ENCODE data around the gene ZC3H4.
A peak's percentile ranks its signal among the peaks of the same experiment; 100 is the strongest.

Gene ZC3H4

DNA sequence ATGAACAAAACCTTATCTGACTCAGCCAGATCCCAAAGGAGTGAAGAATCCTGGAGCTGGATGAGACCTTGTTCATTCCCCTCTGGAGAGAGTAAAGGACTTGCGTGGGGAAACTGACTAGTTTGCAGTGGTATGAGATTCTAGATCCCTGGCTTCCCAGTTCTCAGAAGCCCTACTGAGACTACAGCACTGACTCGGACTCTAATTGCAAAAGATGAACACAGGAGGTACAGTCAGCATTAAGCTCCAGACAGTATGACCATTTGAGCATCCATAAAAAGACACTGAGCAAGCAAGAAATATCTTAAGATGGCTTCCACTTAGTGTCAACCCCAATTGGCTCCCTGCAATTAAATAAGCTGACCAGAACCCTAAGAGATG, 6.8 kb downstream of the ZC3H4 start:
- Histone ChIP-seq H3K4ac (ENCODE audit: low read depth, low read length) (peak overlapping the region; percentile 17), H3K27me3 (ENCODE audit: insufficient read depth, low read length) (no peaks in the 10 kb centered on the region)
- no CpG with 5 or more reads among the region's 2 CpGs for WGBS (ENCODE audit: extremely low coverage, insufficient coverage, insufficient read length)

DNA sequence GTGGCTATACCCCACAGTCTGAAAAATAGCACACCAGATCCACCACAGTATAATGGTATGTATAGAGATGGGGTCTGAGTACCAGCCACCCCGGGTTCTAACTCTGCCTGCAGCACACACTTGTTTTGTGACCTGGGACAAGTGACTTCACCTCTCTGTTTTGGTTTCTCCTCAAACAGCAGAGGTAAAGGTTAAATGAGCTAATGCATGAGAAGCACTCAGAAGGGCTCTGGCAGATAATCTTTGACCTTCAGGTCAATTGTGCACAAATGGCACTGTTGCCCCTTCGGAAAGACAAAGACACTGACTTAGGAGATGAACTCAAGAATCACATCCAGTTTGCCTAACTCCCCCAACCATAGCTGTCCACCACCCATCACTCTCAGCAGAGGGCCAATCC, 7.7 kb downstream of the ZC3H4 start:
- WGBS (ENCODE audit: extremely low coverage, insufficient coverage, insufficient read length) = no CpG with 5 or more reads among the region's 2 CpGs

More for the DNA sequence above, 6.8 kb downstream of the ZC3H4 start:
- Histone ChIP-seq H3K18ac (ENCODE audit: low read length) (no peak overlapping the region), H2AFZ (ENCODE audit: insufficient read depth, low read length, poor library complexity) (no peak overlapping the region), H3K79me1 (ENCODE audit: low read length) (peaks cover 11% of the 10 kb centered on the region), H3K36me3 (ENCODE audit: control insufficient read depth in 1 of 2, insufficient read depth in 2 of 2, low read length in 2 of 2) (peaks cover 11 to 12% of the 10 kb centered on the region in 2 experiments), H3K9me3 (ENCODE audit: insufficient read depth, low read depth, low read length) (no peaks in the 10 kb centered on the region), H2BK120ac (ENCODE audit: insufficient read depth, low read length, poor library complexity) (no peak overlapping the region), H3K4me3 (ENCODE audit: low read depth, low read length) (no peak overlapping the region), H3K4me1 (ENCODE audit: control insufficient read depth in 1 of 2, insufficient read depth in 2 of 2, low read length in 2 of 2) (peaks cover 9 to 10% of the 10 kb centered on the region in 2 experiments), H3K27ac (ENCODE audit: low read depth, low read length) (no peak overlapping the region), H2BK12ac (ENCODE audit: low read length) (no peak overlapping the region), H2BK5ac (ENCODE audit: low read depth, low read length, poor library complexity) (no peak overlapping the region), H2AK5ac (ENCODE audit: low read length) (no peak overlapping the region), H3K14ac (ENCODE audit: low read length) (no peak overlapping the region), H3K4me2 (ENCODE audit: low read length) (no peak overlapping the region), H4K91ac (ENCODE audit: low read depth, low read length) (no peak overlapping the region), H3K9ac (ENCODE audit: low read length) (no peak overlapping the region), H4K8ac (ENCODE audit: low read depth, low read length) (no peak overlapping the region), H3K79me2 (ENCODE audit: control insufficient read depth, insufficient read depth, low read length, poor library complexity) (peaks cover 11% of the 10 kb centered on the region), H3K23ac (ENCODE audit: low read length) (no peak overlapping the region), H4K12ac (ENCODE audit: low read depth, low read length) (no peak overlapping the region)
- DNase-seq = no peak

DNA sequence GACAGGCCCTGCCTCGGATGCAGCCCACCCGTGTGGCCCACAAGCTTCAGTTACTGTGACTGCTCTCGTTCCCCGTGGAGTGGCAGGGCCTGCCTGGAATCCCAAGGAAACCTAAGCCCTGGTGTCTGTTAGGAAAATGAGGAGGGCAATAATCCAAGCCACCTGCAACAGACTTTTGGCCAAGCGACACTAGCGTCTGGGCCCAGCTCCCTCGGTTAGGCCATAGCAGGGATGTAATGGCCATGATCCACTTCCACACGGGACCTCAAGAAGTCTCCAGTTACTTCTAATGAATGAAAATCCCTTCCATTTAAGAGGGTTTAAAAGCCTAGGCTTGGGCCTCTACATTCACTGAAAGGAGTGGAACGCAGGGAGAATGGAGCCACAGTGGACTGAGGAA, 8.9 kb downstream of the ZC3H4 start:
- H3K4me2 ChIP-seq (ENCODE audit: low read length) = no peak overlapping the region
- H3K4me3 ChIP-seq (ENCODE audit: low read depth, low read length) = no peak overlapping the region
- H3K4ac ChIP-seq (ENCODE audit: low read depth, low read length) = no peak overlapping the region
- H3K18ac ChIP-seq (ENCODE audit: low read length) = no peak overlapping the region
- H2BK12ac ChIP-seq (ENCODE audit: low read length) = no peak overlapping the region
- no peak overlapping the region for H2BK5ac ChIP-seq (ENCODE audit: low read depth, low read length, poor library complexity)
- peaks cover 13% of the 10 kb centered on the region in 2 experiments for H3K36me3 ChIP-seq (ENCODE audit: control insufficient read depth in 1 of 2, insufficient read depth in 2 of 2, low read length in 2 of 2)
- no peak overlapping the region for H4K8ac ChIP-seq (ENCODE audit: low read depth, low read length)
- WGBS (ENCODE audit: extremely low coverage, insufficient coverage, insufficient read length) = no CpG with 5 or more reads among the region's 9 CpGs
- no peak for DNase-seq
- H3K4me1 ChIP-seq (ENCODE audit: control insufficient read depth in 1 of 2, insufficient read depth in 2 of 2, low read length in 2 of 2) = peaks cover 9 to 10% of the 10 kb centered on the region in 2 experiments
- no peaks in the 10 kb centered on the region for H3K9me3 ChIP-seq (ENCODE audit: insufficient read depth, low read depth, low read length)
- H3K27ac ChIP-seq (ENCODE audit: low read depth, low read length) = no peak overlapping the region
- no peak overlapping the region for H2BK120ac ChIP-seq (ENCODE audit: insufficient read depth, low read length, poor library complexity)
- no peak overlapping the region for H4K91ac ChIP-seq (ENCODE audit: low read depth, low read length)
- H3K79me2 ChIP-seq (ENCODE audit: control insufficient read depth, insufficient read depth, low read length, poor library complexity) = peaks cover 4% of the 10 kb centered on the region
- H2AK5ac ChIP-seq (ENCODE audit: low read length) = no peak overlapping the region
- H3K79me1 ChIP-seq (ENCODE audit: low read length) = no peaks in the 10 kb centered on the region
- no peak overlapping the region for H2AFZ ChIP-seq (ENCODE audit: insufficient read depth, low read length, poor library complexity)
- no peak overlapping the region for H3K9ac ChIP-seq (ENCODE audit: low read length)
- no peak overlapping the region for H3K14ac ChIP-seq (ENCODE audit: low read length)
- H3K27me3 ChIP-seq (ENCODE audit: insufficient read depth, low read length) = no peaks in the 10 kb centered on the region
- no peak overlapping the region for H4K12ac ChIP-seq (ENCODE audit: low read depth, low read length)
- no peak overlapping the region for H3K23ac ChIP-seq (ENCODE audit: low read length)

More for the DNA sequence above, 7.7 kb downstream of the ZC3H4 start:
- Histone ChIP-seq H3K9me3 (ENCODE audit: insufficient read depth, low read depth, low read length) (no peaks in the 10 kb centered on the region), H3K79me1 (ENCODE audit: low read length) (peaks cover 2% of the 10 kb centered on the region), H2AK5ac (ENCODE audit: low read length) (no peak overlapping the region), H3K27ac (ENCODE audit: low read depth, low read length) (no peak overlapping the region), H2BK12ac (ENCODE audit: low read length) (no peak overlapping the region), H3K79me2 (ENCODE audit: control insufficient read depth, insufficient read depth, low read length, poor library complexity) (peaks cover 4% of the 10 kb centered on the region), H3K27me3 (ENCODE audit: insufficient read depth, low read length) (no peaks in the 10 kb centered on the region), H2BK120ac (ENCODE audit: insufficient read depth, low read length, poor library complexity) (no peak overlapping the region), H3K14ac (ENCODE audit: low read length) (no peak overlapping the region), H4K8ac (ENCODE audit: low read depth, low read length) (no peak overlapping the region), H3K4ac (ENCODE audit: low read depth, low read length) (peak overlapping the region; percentile 48), H3K4me2 (ENCODE audit: low read length) (no peak overlapping the region), H4K12ac (ENCODE audit: low read depth, low read length) (no peak overlapping the region), H3K9ac (ENCODE audit: low read length) (no peak overlapping the region), H3K23ac (ENCODE audit: low read length) (no peak overlapping the region), H2BK5ac (ENCODE audit: low read depth, low read length, poor library complexity) (no peak overlapping the region), H4K91ac (ENCODE audit: low read depth, low read length) (no peak overlapping the region), H3K18ac (ENCODE audit: low read length) (no peak overlapping the region), H3K4me1 (ENCODE audit: control insufficient read depth in 1 of 2, insufficient read depth in 2 of 2, low read length in 2 of 2) (peaks cover 9 to 10% of the 10 kb centered on the region in 2 experiments), H3K4me3 (ENCODE audit: low read depth, low read length) (no peak overlapping the region), H2AFZ (ENCODE audit: insufficient read depth, low read length, poor library complexity) (no peak overlapping the region), H3K36me3 (ENCODE audit: control insufficient read depth in 1 of 2, insufficient read depth in 2 of 2, low read length in 2 of 2) (peaks cover 12% of the 10 kb centered on the region in 2 experiments)
- DNase-seq = no peak

DNA sequence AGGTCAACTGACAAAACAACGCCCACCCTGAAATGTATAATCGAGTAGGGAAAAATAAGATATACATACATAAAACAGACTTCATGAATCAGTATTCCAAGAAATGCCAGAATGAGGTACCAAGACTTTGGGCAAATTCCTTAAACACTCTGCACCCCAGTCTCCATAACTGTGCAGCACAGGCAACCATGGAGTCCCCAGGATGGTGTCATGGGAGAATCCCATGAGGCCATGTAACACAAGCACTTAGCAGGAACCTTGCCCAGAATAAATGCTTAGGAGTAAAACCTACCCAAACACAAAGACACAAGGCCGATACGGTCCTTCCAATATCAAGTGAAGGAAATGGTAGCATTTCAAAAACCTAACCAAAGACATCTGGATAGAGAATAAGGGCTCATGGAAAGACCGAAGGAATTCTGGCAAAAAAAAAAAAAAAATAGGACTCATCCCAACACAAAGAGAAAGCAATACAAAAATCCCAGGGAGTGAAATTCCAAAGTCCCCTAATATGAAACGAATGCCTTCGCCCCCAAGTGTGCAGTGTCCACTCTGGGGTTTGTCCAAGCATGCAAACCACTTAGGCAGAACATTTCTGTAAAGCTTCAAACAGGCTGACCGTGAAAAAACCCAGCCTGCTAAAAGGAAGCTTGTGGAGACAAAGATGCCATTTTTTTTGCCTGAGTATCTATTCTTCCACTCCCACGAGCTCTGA, 11.1 kb downstream of the ZC3H4 start:
- H2BK12ac ChIP-seq (ENCODE audit: low read length) = no peak overlapping the region
- H3K9ac ChIP-seq (ENCODE audit: low read length) = no peak overlapping the region
- H3K27me3 ChIP-seq (ENCODE audit: insufficient read depth, low read length) = no peaks in the 10 kb centered on the region
- H2AFZ ChIP-seq (ENCODE audit: insufficient read depth, low read length, poor library complexity) = no peak overlapping the region
- no CpG with 5 or more reads among the region's 9 CpGs for WGBS (ENCODE audit: extremely low coverage, insufficient coverage, insufficient read length)
- no peak overlapping the region for H3K27ac ChIP-seq (ENCODE audit: low read depth, low read length)
- no peak overlapping the region for H3K4me3 ChIP-seq (ENCODE audit: low read depth, low read length)
- H2BK5ac ChIP-seq (ENCODE audit: low read depth, low read length, poor library complexity) = no peak overlapping the region
- no peak overlapping the region for H4K91ac ChIP-seq (ENCODE audit: low read depth, low read length)
- no peak overlapping the region for H4K8ac ChIP-seq (ENCODE audit: low read depth, low read length)
- no peak overlapping the region for H3K4ac ChIP-seq (ENCODE audit: low read depth, low read length)
- H4K12ac ChIP-seq (ENCODE audit: low read depth, low read length) = no peak overlapping the region
- no peak overlapping the region for H3K23ac ChIP-seq (ENCODE audit: low read length)
- H3K36me3 ChIP-seq (ENCODE audit: control insufficient read depth in 1 of 2, insufficient read depth in 2 of 2, low read length in 2 of 2) = peaks cover 13% of the 10 kb centered on the region in 2 experiments
- no peak for DNase-seq
- H3K4me1 ChIP-seq (ENCODE audit: control insufficient read depth in 1 of 2, insufficient read depth in 2 of 2, low read length in 2 of 2) = peaks cover 9 to 15% of the 10 kb centered on the region in 2 experiments
- H3K18ac ChIP-seq (ENCODE audit: low read length) = no peak overlapping the region
- H3K4me2 ChIP-seq (ENCODE audit: low read length) = no peak overlapping the region
- peaks cover 2% of the 10 kb centered on the region for H3K79me1 ChIP-seq (ENCODE audit: low read length)
- no peak overlapping the region for H2AK5ac ChIP-seq (ENCODE audit: low read length)
- H3K79me2 ChIP-seq (ENCODE audit: control insufficient read depth, insufficient read depth, low read length, poor library complexity) = peaks cover 7% of the 10 kb centered on the region
- no peak overlapping the region for H2BK120ac ChIP-seq (ENCODE audit: insufficient read depth, low read length, poor library complexity)
- no peak overlapping the region for H3K14ac ChIP-seq (ENCODE audit: low read length)
- H3K9me3 ChIP-seq (ENCODE audit: insufficient read depth, low read depth, low read length) = no peaks in the 10 kb centered on the region

Data from trophoblast cell (in vitro differentiated cells and primary cell).